ENCODE results near the gene ROMO1. TPM values are rescaled to one million over a fixed set of nuclear protein-coding genes. Genes with fewer than 3 reads are reported as not detected.
"Not testable (repeated sequence)": the region's sequence is repeated elsewhere in the genome, so short reads cannot be mapped to it uniquely, and the experiment has no call there.

The ROMO1 gene
- polyA plus RNA-seq, 3 donors: 42.4 to 63.5 (median 53.4) TPM

GRCh38 chr20:35744492-35744841 lies 45.3 kb downstream of the ROMO1 start:
- not testable (repeated sequence) for DNase-seq (ENCODE audit: low read depth in 3 of 3, low spot score in 2 of 3)

Other genes with a start within 250 kb of the ROMO1 start
- 10 to 100 TPM; 48.1 to 53.9 (median 51.4) TPM for gene CEP250, start 243.8 kb upstream of the ROMO1 start, polyA plus RNA-seq (ENCODE audit: insufficient read length in 3 of 3)
- not detected for gene C20orf173, start 169.8 kb upstream of the ROMO1 start, polyA plus RNA-seq (ENCODE audit: insufficient read length in 3 of 3)
- gene ERGIC3, start 157.3 kb upstream of the ROMO1 start, polyA plus RNA-seq (ENCODE audit: insufficient read length in 3 of 3): 100 to 1,000 TPM; 341 to 374 (median 348) TPM
- gene SPAG4, start 83.6 kb upstream of the ROMO1 start, polyA plus RNA-seq (ENCODE audit: insufficient read length in 3 of 3): 1 to 10 TPM; 2.2 to 3.3 (median 2.3) TPM
- 100 to 1,000 TPM; 176 to 179 (median 178) TPM for gene CPNE1, start 34.5 kb upstream of the ROMO1 start, polyA plus RNA-seq (ENCODE audit: insufficient read length in 3 of 3)
- gene RBM12, start 34.5 kb upstream of the ROMO1 start, polyA plus RNA-seq (ENCODE audit: insufficient read length in 3 of 3): 100 to 1,000 TPM in 1 of 3 donors, 10 to 100 TPM in 2; 98.4 to 102 (median 99.7) TPM
- 10 to 100 TPM; 32.1 to 34.3 (median 33.1) TPM for gene NFS1, start 53 bp upstream of the ROMO1 start, polyA plus RNA-seq (ENCODE audit: insufficient read length in 3 of 3)
- gene RBM39, start 42.9 kb downstream of the ROMO1 start, polyA plus RNA-seq (ENCODE audit: insufficient read length in 3 of 3): 100 to 1,000 TPM; 567 to 645 (median 630) TPM
- gene PHF20, start 72.6 kb downstream of the ROMO1 start, polyA plus RNA-seq (ENCODE audit: insufficient read length in 3 of 3): 10 to 100 TPM; 38.7 to 43.9 (median 41.6) TPM